ENCODE data around the gene RNF8.
"Not testable (repeated sequence)": the region's sequence is repeated elsewhere in the genome, so short reads cannot be mapped to it uniquely, and the experiment has no call there.

Gene RNF8

GRCh38 chr6:37401658-37402057, 47.9 kb downstream of the RNF8 start:
- peak; percentile 83 for DNase-seq

GRCh38 chr6:37406726-37407341, 53.1 kb downstream of the RNF8 start:
- DNase-seq, result no peak

- DNase-seq, result no peak
Measured at GRCh38 chr6:37407948-37408347, 54.2 kb downstream of the RNF8 start.

GRCh38 chr6:37409501-37409900, 55.7 kb downstream of the RNF8 start:
- DNase-seq, result no peak

- no peak for DNase-seq
Measured at GRCh38 chr6:37417393-37417792, 63.6 kb downstream of the RNF8 start.

- DNase-seq, result no peak
Measured at GRCh38 chr6:37418722-37419121, 64.9 kb downstream of the RNF8 start.

- DNase-seq, result no peak
Measured at GRCh38 chr6:37426058-37426944, 72.5 kb downstream of the RNF8 start.

- DNase-seq, result no peak
Measured at GRCh38 chr6:37426945-37427510, 73.2 kb downstream of the RNF8 start.

- DNase-seq, result peak; percentile 76
Measured at GRCh38 chr6:37429352-37429750, 75.6 kb downstream of the RNF8 start.

- DNase-seq, result no peak
Measured at GRCh38 chr6:37432590-37432915, 78.8 kb downstream of the RNF8 start.

- peak; percentile 97 for DNase-seq
Measured at GRCh38 chr6:37432916-37433656, 79.3 kb downstream of the RNF8 start, which contains the start of gene CMTR1. CMTR1 (plus strand) TSS chr6:37433221; CDS start chr6:37435630, 2,409 bp downstream.

GRCh38 chr6:37433657-37434271, 80.0 kb downstream of the RNF8 start:
- DNase-seq, result peak; percentile 74

GRCh38 chr6:37435373-37435772, 81.6 kb downstream of the RNF8 start:
- no peak for DNase-seq

- peak; percentile 13 for DNase-seq
Measured at GRCh38 chr6:37435816-37436215, 82.0 kb downstream of the RNF8 start.

- DNase-seq, result no peak
Measured at GRCh38 chr6:37438930-37439329, 85.1 kb downstream of the RNF8 start.

- no peak for DNase-seq
Measured at GRCh38 chr6:37441651-37442050, 87.9 kb downstream of the RNF8 start.

GRCh38 chr6:37442416-37443215, 88.8 kb downstream of the RNF8 start:
- peak; percentile 84 for DNase-seq

GRCh38 chr6:37443216-37443542, 89.4 kb downstream of the RNF8 start:
- not testable (repeated sequence) for DNase-seq

Measured in OCI-M1 (cell line).